ENCODE measurements around the gene TAF9. TPM values are rescaled to one million over a fixed set of nuclear protein-coding genes. Genes with fewer than 3 reads are reported as not detected.

The TAF9 gene, protein sequence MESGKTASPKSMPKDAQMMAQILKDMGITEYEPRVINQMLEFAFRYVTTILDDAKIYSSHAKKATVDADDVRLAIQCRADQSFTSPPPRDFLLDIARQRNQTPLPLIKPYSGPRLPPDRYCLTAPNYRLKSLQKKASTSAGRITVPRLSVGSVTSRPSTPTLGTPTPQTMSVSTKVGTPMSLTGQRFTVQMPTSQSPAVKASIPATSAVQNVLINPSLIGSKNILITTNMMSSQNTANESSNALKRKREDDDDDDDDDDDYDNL
- total RNA-seq: 104 and 108 TPM in 2 replicates

GRCh38 chr5:69369340-69370121 lies at the start of gene TAF9, which contains the start of the genes AK6 and RAD17:
Gene TAF9, minus strand, starts transcription at chr5:69369520. Its CDS starts 3,783 bp downstream, at chr5:69365737.
Gene AK6, minus strand, starts transcription at chr5:69369520. Its CDS starts 30 bp downstream, at chr5:69369490.
Gene RAD17, plus strand, starts transcription at chr5:69369818. Its CDS starts 2,391 bp downstream, at chr5:69372209.

GRCh38 chr5:69414885-69415583 lies 45.7 kb upstream of the TAF9 start, which contains the start of gene MARVELD2:
Gene MARVELD2, plus strand, starts transcription at chr5:69415116. Its CDS starts 4,270 bp downstream, at chr5:69419386.

Other genes starting within 250 kb of the TAF9 start
- gene CCNB1, start 202.4 kb downstream of the TAF9 start, total RNA-seq: 197 and 281 TPM in 2 replicates
- gene CENPH, start 179.9 kb downstream of the TAF9 start, total RNA-seq: 18.4 and 21.1 TPM in 2 replicates
- 68.4 and 86.3 TPM in 2 replicates for gene CDK7, start 134.6 kb downstream of the TAF9 start, total RNA-seq
- 6.9 and 7.1 TPM in 2 replicates for gene CCDC125, start 36.7 kb downstream of the TAF9 start, total RNA-seq
- 40.8 and 41.2 TPM in 2 replicates for gene AK6, start within 50 bp of the TAF9 start, total RNA-seq
- 24.7 and 27.6 TPM in 2 replicates for gene RAD17, start 298 bp upstream of the TAF9 start, total RNA-seq
- 4.9 and 8.9 TPM in 2 replicates for gene MARVELD2, start 45.6 kb upstream of the TAF9 start, total RNA-seq
- gene OCLN, start 123.3 kb upstream of the TAF9 start, total RNA-seq: 13.4 and 14.1 TPM in 2 replicates
- 55.3 and 68.7 TPM in 2 replicates for gene GTF2H2C, start 190.7 kb upstream of the TAF9 start, total RNA-seq

Data from thoracic aorta endothelial cell (primary cell).